BE2C (cell line): Measurements from ENCODE around the gene AQP6.

Experiments used
- DNase-seq: peaks from one replicate; pipeline ENCODE4 v3.0.0-alpha.2; 2020
- H3K27me3 ChIP-seq: fragments of 250-450 bp; sonication (Bioruptor Pico); 2 replicates; pipeline ENCODE4 v1.5.1; 2020; ENCODE audit warnings: mild to moderate bottlenecking
- H3K36me3 ChIP-seq: fragments of 250-450 bp; sonication (Bioruptor Pico); 2 replicates; pipeline ENCODE4 v1.5.1; 2020; ENCODE audit warnings: mild to moderate bottlenecking
- H3K4me1 ChIP-seq: fragments of 250-450 bp; sonication (Bioruptor Pico); 2 replicates; pipeline ENCODE4 v1.5.1; 2020
- H3K4me3 ChIP-seq: 2 replicates; pipeline ENCODE4 v1.5.1; 2011; ENCODE audit warnings: low read depth, low read length
- H3K9me3 ChIP-seq: fragments of 250-450 bp; sonication (Bioruptor Pico); 2 replicates; pipeline ENCODE4 v1.5.1; 2020
- TF ChIP-seq, protein P1 (sequence below): IDR thresholded peaks from 2 replicates; pipeline ENCODE4 v1.5.1; 2012; ENCODE audit warnings: mild to moderate bottlenecking, low read depth, low read length

AQP6 gene

DNA sequence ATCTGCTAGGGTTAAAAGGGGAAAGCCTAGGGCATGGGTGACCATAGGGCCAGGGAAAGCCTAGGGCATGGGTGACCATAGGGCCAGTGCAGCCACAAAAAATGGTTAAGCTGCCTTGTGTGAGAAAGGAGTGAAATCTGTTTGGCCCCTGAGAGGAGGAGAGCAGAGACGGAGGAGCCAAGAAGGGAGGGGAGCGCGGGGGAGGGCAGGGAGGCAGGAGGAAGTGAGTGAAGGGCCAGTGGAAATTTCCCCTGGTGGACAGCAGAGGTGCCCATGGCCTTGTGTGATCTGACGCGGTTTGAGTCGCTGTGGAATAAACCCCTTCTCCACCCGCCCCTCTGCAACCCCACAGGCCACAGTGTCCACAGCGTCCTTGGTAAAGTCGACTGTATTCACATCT lies 618 bp upstream of the AQP6 start:
- no peak for DNase-seq
- Histone ChIP-seq H3K36me3 (no peaks in the 10 kb centered on the region), H3K4me1 (peaks cover 32% of the 10 kb centered on the region), H3K4me3 (no peak overlapping the region), H3K9me3 (no peaks in the 10 kb centered on the region), H3K27me3 (no peaks in the 10 kb centered on the region)
- TF ChIP-seq, protein P1, sequence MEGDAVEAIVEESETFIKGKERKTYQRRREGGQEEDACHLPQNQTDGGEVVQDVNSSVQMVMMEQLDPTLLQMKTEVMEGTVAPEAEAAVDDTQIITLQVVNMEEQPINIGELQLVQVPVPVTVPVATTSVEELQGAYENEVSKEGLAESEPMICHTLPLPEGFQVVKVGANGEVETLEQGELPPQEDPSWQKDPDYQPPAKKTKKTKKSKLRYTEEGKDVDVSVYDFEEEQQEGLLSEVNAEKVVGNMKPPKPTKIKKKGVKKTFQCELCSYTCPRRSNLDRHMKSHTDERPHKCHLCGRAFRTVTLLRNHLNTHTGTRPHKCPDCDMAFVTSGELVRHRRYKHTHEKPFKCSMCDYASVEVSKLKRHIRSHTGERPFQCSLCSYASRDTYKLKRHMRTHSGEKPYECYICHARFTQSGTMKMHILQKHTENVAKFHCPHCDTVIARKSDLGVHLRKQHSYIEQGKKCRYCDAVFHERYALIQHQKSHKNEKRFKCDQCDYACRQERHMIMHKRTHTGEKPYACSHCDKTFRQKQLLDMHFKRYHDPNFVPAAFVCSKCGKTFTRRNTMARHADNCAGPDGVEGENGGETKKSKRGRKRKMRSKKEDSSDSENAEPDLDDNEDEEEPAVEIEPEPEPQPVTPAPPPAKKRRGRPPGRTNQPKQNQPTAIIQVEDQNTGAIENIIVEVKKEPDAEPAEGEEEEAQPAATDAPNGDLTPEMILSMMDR, result no peak

DNA sequence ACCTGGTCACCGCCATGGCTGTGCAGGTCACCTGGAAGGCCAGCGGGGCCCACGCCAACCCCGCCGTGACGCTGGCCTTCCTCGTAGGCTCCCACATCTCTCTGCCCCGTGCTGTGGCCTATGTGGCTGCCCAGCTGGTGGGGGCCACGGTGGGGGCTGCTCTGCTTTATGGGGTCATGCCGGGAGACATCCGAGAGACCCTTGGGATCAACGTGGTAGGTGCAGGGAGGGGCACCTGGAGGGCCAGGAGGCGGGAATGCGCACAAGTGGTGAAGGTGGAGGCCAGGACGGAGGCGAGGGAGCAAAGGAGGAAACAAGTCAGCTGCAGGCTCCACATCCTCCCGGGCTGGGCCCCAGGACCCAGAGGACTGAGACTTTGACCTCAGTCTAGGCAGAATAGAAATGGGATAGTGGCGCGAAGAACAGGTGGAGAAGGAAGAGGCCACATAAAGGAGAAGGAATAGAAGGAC lies 649 bp downstream of the AQP6 start:
- Histone ChIP-seq H3K4me1 (peaks cover 34% of the 10 kb centered on the region), H3K4me3 (no peak overlapping the region), H3K27me3 (no peaks in the 10 kb centered on the region), H3K36me3 (no peaks in the 10 kb centered on the region), H3K9me3 (no peaks in the 10 kb centered on the region)
- no peak for DNase-seq
- TF ChIP-seq, protein P1, result no peak

DNA sequence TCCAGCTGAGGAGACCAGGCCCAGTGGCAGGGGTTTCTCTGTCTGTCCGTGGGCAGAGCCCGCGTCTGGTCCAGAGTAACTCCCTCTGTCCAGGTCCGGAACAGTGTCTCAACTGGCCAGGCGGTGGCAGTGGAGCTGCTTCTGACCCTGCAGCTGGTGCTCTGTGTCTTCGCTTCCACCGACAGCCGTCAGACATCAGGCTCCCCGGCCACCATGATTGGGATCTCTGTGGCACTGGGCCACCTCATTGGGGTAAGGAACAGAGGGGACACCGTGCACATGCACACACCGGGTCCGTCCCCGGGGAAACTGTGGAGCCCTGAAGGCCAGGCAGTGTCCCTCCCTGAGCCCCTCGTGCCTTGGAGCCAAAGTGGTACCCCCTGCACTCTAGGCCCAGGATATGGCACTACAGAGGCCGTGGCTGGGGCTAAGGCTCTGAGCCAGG lies 1.5 kb downstream of the AQP6 start:
- Histone ChIP-seq H3K4me3 (no peak overlapping the region), H3K9me3 (no peaks in the 10 kb centered on the region), H3K4me1 (peaks cover 38% of the 10 kb centered on the region), H3K27me3 (no peaks in the 10 kb centered on the region), H3K36me3 (no peaks in the 10 kb centered on the region)
- TF ChIP-seq, protein P1, result peak; percentile 86
- DNase-seq, result peak; percentile 91

GRCh38 chr12:49974677-49975317 lies 2.0 kb downstream of the AQP6 start:
- no peaks in the 10 kb centered on the region for H3K36me3 ChIP-seq
- DNase-seq, result no peak
- H3K27me3 ChIP-seq, result no peaks in the 10 kb centered on the region
- TF ChIP-seq, protein P1, result no peak
- H3K4me1 ChIP-seq, result peaks cover 43% of the 10 kb centered on the region
- no peak overlapping the region for H3K4me3 ChIP-seq
- H3K9me3 ChIP-seq, result no peaks in the 10 kb centered on the region

GRCh38 chr12:49975318-49975761 lies 2.6 kb downstream of the AQP6 start:
- peaks cover 48% of the 10 kb centered on the region for H3K4me1 ChIP-seq
- H3K9me3 ChIP-seq, result no peaks in the 10 kb centered on the region
- DNase-seq, result no peak
- H3K27me3 ChIP-seq, result no peaks in the 10 kb centered on the region
- TF ChIP-seq, protein P1, result no peak
- H3K36me3 ChIP-seq, result no peaks in the 10 kb centered on the region
- H3K4me3 ChIP-seq, result no peak overlapping the region

DNA sequence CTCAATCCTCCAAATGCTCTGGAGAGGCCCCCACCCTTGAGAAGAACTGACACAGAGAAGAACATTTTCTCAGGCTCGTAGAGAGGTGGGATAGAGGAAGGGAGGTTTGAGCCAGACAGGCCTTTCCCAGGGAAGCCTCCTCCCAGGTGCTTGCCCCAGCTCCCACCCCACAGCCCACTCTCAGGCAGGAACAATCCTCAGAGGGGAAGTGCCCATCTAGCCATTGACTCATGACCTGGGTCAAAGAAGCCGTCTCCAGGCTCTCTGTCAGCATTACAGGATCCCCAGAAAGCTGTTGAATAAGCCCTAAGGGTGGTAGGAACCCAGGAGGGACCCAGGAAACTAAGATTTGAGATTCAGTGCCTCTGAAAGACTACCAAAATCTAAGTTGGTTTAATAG lies 3.8 kb downstream of the AQP6 start:
- Histone ChIP-seq H3K4me1 (peaks cover 60% of the 10 kb centered on the region), H3K36me3 (no peaks in the 10 kb centered on the region), H3K27me3 (no peaks in the 10 kb centered on the region), H3K9me3 (no peaks in the 10 kb centered on the region), H3K4me3 (no peak overlapping the region)
- DNase-seq, result no peak
- TF ChIP-seq, protein P1, result no peak
